WERI-Rb-1 (cell line): ENCODE results near the gene ABTB1.

ENCODE experiments used
- DNase-seq: peaks from one replicate; pipeline ENCODE4 v3.0.0-alpha.2; 2020
- H3K27ac ChIP-seq: fragments of 250-450 bp; sonication (Bioruptor Pico); 2 replicates; pipeline ENCODE4 v1.5.1; 2020; ENCODE audit warnings: mild to moderate bottlenecking, moderate library complexity
- H3K27me3 ChIP-seq: fragments of 250-450 bp; sonication (Bioruptor Pico); 2 replicates; pipeline ENCODE4 v1.5.1; 2021; ENCODE audit warnings: mild to moderate bottlenecking, low read depth, moderate library complexity; ENCODE audit not compliant: insufficient read depth, severe bottlenecking
- H3K36me3 ChIP-seq: fragments of 250-450 bp; sonication (Bioruptor Pico); 2 replicates; pipeline ENCODE4 v1.5.1; 2020; ENCODE audit warnings: mild to moderate bottlenecking, moderate library complexity
- H3K4me3 ChIP-seq: 2 replicates; pipeline ENCODE4 v1.5.1; 2011; ENCODE audit warnings: low read depth, mild to moderate bottlenecking, control low read depth, low read length
- H3K9me3 ChIP-seq: fragments of 250-450 bp; sonication (Bioruptor Pico); 2 replicates; pipeline ENCODE4 v1.5.1; 2021; ENCODE audit warnings: mild to moderate bottlenecking, moderate library complexity; ENCODE audit not compliant: severe bottlenecking
- TF ChIP-seq, protein P1 (sequence below): IDR thresholded peaks from 2 replicates; pipeline ENCODE4 v1.5.1; 2011; ENCODE audit warnings: low read depth, mild to moderate bottlenecking, control low read depth, inconsistent platforms, low read length

The ABTB1 gene

DNA sequence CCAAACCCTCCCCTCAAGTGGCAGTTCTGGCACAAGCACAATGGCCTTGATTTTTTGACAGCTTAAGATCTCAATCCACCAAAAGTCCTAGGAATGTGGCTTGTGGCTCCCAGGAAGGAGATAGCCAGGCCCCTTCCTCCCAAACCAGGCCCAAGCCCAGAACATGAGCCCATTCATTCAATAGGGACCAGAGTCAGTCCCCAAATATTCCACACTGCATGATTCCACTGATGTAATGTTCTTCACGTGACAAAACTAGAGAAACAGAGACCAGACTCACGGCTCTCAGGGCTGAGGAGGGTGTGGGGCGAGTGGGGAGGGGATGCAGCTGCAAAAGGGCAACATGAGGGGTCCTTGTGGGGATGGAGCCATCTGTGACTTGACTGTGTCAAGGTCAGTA lies 25.5 kb downstream of the ABTB1 start:
- no peaks in the 10 kb centered on the region for H3K9me3 ChIP-seq
- no peaks in the 10 kb centered on the region for H3K27me3 ChIP-seq
- H3K4me3 ChIP-seq = no peak overlapping the region
- H3K36me3 ChIP-seq = no peaks in the 10 kb centered on the region
- no peak for DNase-seq
- TF ChIP-seq, protein P1, sequence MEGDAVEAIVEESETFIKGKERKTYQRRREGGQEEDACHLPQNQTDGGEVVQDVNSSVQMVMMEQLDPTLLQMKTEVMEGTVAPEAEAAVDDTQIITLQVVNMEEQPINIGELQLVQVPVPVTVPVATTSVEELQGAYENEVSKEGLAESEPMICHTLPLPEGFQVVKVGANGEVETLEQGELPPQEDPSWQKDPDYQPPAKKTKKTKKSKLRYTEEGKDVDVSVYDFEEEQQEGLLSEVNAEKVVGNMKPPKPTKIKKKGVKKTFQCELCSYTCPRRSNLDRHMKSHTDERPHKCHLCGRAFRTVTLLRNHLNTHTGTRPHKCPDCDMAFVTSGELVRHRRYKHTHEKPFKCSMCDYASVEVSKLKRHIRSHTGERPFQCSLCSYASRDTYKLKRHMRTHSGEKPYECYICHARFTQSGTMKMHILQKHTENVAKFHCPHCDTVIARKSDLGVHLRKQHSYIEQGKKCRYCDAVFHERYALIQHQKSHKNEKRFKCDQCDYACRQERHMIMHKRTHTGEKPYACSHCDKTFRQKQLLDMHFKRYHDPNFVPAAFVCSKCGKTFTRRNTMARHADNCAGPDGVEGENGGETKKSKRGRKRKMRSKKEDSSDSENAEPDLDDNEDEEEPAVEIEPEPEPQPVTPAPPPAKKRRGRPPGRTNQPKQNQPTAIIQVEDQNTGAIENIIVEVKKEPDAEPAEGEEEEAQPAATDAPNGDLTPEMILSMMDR = no peak
- H3K27ac ChIP-seq = peak overlapping the region; percentile 90

DNA sequence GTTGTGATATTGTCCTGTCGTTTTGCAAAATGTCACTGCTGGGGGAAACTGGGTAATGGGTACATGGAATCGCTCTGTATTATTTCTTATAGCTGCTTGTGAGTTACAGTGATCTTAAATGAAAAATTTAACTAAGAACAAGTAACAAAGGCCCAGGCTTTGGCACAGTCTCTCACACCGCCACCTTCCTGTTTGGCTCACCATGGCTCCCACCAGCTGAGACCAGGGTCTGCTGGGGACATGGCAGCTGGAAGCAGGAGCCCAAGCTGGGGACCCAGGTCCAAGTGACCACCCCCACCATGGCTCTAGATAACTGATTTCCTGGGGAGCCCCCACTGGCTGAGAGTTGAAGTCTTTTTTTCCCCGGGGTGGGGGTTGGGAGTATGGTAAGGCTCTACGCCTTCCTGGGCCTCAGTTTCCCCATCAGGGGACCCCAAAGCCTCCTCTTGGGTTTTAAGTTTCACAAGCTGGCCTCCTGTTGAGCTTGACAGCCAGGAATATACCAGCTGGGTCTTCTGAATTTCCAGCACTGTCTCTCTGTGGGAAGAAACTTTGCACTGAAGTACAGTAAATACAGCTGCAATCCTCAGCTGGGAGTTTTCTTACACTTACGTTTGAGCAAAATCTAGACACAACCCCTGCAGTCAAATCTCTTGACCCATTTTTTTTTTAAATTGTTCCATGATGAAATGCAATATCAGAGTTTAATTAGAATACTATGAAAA lies 26.1 kb downstream of the ABTB1 start:
- peaks cover 4% of the 10 kb centered on the region for H3K9me3 ChIP-seq
- no peaks in the 10 kb centered on the region for H3K27me3 ChIP-seq
- no peak for DNase-seq
- peak overlapping the region; percentile 90 for H3K27ac ChIP-seq
- no peak overlapping the region for H3K4me3 ChIP-seq
- TF ChIP-seq, protein P1 = no peak
- no peaks in the 10 kb centered on the region for H3K36me3 ChIP-seq

DNA sequence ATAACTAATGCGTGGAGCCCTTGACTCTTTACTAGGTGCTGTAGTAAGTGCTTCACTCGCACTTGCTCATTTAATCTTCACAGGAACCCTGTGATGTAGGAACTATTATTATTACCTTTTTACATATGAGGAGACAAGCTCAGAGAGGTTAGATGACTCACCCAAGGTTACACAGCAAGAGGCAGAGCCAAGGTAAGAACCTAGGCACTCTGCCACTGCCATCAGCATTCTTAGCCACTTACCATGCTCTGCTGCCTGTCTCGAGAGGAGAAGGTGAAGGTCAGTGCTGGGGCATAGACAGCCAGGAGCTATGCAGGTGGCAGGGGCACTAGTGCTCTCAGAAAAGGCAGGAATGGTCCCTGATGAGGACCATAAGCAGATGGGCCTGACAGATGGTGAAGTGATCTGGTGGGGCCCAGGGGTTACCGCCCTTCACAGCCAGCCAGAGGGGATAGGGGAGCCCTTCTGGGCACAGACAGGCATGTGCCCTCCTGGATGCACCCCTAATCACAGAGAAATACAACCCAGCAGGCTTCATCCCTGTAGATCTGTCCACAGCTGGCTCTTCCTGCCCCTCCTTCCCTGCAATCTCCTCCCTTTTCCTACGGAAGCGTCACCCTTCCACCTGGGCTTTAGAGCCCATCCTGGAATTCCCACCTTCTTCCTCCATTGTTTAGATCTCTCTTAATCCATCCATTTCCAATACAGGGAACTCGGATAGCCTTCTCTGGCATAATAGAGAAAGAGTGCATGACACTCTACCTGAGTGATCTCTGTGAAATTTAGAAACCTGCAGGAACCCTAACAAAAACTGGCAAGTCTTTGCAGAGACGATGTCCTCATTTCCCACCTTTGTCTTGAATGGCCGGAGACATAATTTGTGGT lies 26.9 kb downstream of the ABTB1 start:
- TF ChIP-seq, protein P1 = no peak
- Histone ChIP-seq H3K9me3 (peaks cover 5% of the 10 kb centered on the region), H3K27ac (peak overlapping the region; percentile 90), H3K36me3 (no peaks in the 10 kb centered on the region), H3K4me3 (no peak overlapping the region), H3K27me3 (no peaks in the 10 kb centered on the region)
- peak; percentile 59 for DNase-seq

DNA sequence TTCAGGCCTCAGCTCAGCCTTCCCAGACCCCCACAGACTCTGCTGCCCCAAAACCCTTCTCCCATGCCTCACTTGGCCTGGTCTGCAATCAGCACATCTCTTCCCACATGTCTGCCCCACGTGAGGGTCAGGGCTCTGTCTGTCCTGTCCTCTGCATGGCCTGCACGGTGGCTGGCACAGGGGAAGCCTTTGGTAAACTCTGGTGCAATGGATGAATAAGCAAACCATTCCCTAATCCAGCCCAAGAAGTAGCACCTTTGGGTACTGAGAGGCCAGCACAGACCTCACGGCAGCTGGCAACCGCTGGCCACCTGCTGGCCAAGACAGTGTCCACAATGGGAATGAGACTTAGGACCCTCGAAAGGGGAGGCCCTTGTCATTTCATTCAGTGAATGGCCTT lies 27.7 kb downstream of the ABTB1 start:
- Histone ChIP-seq H3K27ac (peak overlapping the region; percentile 90), H3K4me3 (no peak overlapping the region), H3K27me3 (no peaks in the 10 kb centered on the region), H3K36me3 (no peaks in the 10 kb centered on the region), H3K9me3 (peaks cover 5% of the 10 kb centered on the region)
- TF ChIP-seq, protein P1 = peak; percentile 45
- no peak for DNase-seq

DNA sequence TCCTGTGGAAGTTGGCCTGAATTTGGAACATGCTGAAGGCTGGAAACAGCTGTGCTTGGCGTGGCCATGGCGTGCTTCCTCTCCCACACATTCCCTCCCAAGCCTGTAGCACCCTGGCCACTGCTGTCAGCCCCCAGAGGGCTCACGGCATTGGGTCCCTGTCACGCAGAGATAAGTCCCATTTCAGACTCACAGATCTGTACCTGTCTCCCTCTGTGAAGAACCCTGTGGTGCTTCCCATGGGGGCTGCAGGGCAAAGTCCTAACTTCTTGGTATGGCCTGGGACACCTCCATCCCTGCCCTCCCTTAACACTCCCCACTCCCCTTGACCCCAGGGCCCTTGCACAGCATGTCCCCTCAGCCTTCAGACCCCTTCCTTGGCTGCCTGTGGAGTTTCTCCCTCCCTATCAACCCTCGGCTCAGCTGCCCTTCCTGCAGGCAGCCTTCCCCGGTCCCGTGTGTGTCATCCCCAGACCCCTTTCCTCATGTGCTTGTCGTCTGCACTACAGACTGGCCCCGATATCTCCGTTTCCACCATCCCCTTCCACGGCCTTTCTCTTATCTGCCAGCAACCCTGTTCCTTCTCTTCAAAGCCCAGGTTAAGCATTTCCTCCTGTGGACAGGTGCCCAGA lies 28.6 kb downstream of the ABTB1 start:
- DNase-seq = no peak
- H3K27me3 ChIP-seq = no peaks in the 10 kb centered on the region
- no peaks in the 10 kb centered on the region for H3K36me3 ChIP-seq
- TF ChIP-seq, protein P1 = no peak
- H3K9me3 ChIP-seq = peaks cover 5% of the 10 kb centered on the region
- H3K27ac ChIP-seq = no peak overlapping the region
- H3K4me3 ChIP-seq = no peak overlapping the region
